Measurements from ENCODE around the gene FRAT1.
A peak's percentile ranks its signal among the peaks of the same experiment; 100 is the strongest.

The FRAT1 gene

GRCh38 chr10:97363071-97363470 is 44.0 kb downstream of the FRAT1 start:
- Histone ChIP-seq H3K27ac (ENCODE audit: low read length) (no peak overlapping the region), H3K4me2 (ENCODE audit: low read length) (no peak overlapping the region), H3K4me1 (ENCODE audit: low read length) (peaks cover 10% of the 10 kb centered on the region), H3K9ac (ENCODE audit: low read length) (no peak overlapping the region), H3K9me3 (ENCODE audit: insufficient read depth, low read length) (no peaks in the 10 kb centered on the region), H2AFZ (ENCODE audit: low read depth, low read length) (no peak overlapping the region), H3K79me2 (ENCODE audit: low read length) (no peaks in the 10 kb centered on the region), H3K27me3 (ENCODE audit: low read depth, low read length) (no peaks in the 10 kb centered on the region), H4K20me1 (ENCODE audit: insufficient read depth, low read length) (no peaks in the 10 kb centered on the region), H3K4me3 (ENCODE audit: low read length) (no peak overlapping the region), H3K36me3 (replicated peaks; ENCODE audit: low read depth, low read length) (peaks cover 9% of the 10 kb centered on the region)
- TF ChIP-seq CTCF (IDR thresholded peaks at IDR 0.05; ENCODE audit: low read depth, low read length) (no peak), EZH2phosphoT487 (IDR thresholded peaks at IDR 0.05; ENCODE audit: low read depth) (no peak)

GRCh38 chr10:97365761-97366351 is 46.8 kb downstream of the FRAT1 start:
- H2AFZ ChIP-seq (ENCODE audit: low read depth, low read length): no peak overlapping the region
- no peak overlapping the region; the same call in 1 of the 2 replicates for H3K4me2 ChIP-seq (ENCODE audit: low read length)
- H4K20me1 ChIP-seq (ENCODE audit: insufficient read depth, low read length): no peaks in the 10 kb centered on the region
- no peaks in the 10 kb centered on the region for H3K9me3 ChIP-seq (ENCODE audit: insufficient read depth, low read length)
- TF ChIP-seq CTCF (IDR thresholded peaks at IDR 0.05; ENCODE audit: low read depth, low read length) (no peak), EZH2phosphoT487 (IDR thresholded peaks at IDR 0.05; ENCODE audit: low read depth) (no peak)
- H3K4me1 ChIP-seq (ENCODE audit: low read length): peaks cover 10% of the 10 kb centered on the region
- no peaks in the 10 kb centered on the region for H3K27me3 ChIP-seq (ENCODE audit: low read depth, low read length)
- no peaks in the 10 kb centered on the region for H3K79me2 ChIP-seq (ENCODE audit: low read length)
- H3K9ac ChIP-seq (ENCODE audit: low read length): no peak overlapping the region
- H3K36me3 ChIP-seq (replicated peaks; ENCODE audit: low read depth, low read length): peaks cover 7% of the 10 kb centered on the region
- peak overlapping the region; percentile 44 for H3K27ac ChIP-seq (ENCODE audit: low read length)
- H3K4me3 ChIP-seq (ENCODE audit: low read length): no peak overlapping the region

DNA sequence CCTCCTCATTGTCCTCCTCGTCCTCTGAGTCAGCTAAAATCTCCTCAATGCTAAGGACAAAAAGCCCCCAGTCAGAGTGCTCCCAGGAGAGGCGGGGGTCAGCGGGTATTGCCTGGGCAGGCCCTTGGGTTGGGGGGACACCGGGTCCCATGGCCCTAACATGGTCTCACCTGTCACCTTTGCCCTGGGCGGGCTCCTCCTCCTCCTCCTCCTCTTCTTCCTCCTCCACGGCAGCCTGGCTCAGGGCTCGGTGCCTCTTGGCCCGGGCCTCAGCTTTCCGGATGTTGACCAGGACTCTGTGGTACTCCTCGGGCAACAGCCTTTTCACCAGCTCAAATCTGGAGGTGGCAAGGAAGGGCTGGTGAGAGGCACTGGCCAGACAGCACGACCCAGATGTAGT is 47.5 kb downstream of the FRAT1 start:
- H3K9ac ChIP-seq (ENCODE audit: low read length): no peak overlapping the region
- H3K27ac ChIP-seq (ENCODE audit: low read length): no peak overlapping the region
- H3K4me2 ChIP-seq (ENCODE audit: low read length): no peak overlapping the region
- no peak overlapping the region for H3K4me3 ChIP-seq (ENCODE audit: low read length)
- H3K79me2 ChIP-seq (ENCODE audit: low read length): no peaks in the 10 kb centered on the region
- H2AFZ ChIP-seq (ENCODE audit: low read depth, low read length): no peak overlapping the region
- no peaks in the 10 kb centered on the region for H4K20me1 ChIP-seq (ENCODE audit: insufficient read depth, low read length)
- H3K27me3 ChIP-seq (ENCODE audit: low read depth, low read length): no peaks in the 10 kb centered on the region
- peaks cover 10% of the 10 kb centered on the region for H3K4me1 ChIP-seq (ENCODE audit: low read length)
- no peaks in the 10 kb centered on the region for H3K9me3 ChIP-seq (ENCODE audit: insufficient read depth, low read length)
- H3K36me3 ChIP-seq (replicated peaks; ENCODE audit: low read depth, low read length): peaks cover 7% of the 10 kb centered on the region
- TF ChIP-seq EZH2phosphoT487 (IDR thresholded peaks at IDR 0.05; ENCODE audit: low read depth): no peak
- no peak for TF ChIP-seq CTCF (IDR thresholded peaks at IDR 0.05; ENCODE audit: low read depth, low read length)

GRCh38 chr10:97367126-97367649 is 48.1 kb downstream of the FRAT1 start:
- H3K79me2 ChIP-seq (ENCODE audit: low read length): no peaks in the 10 kb centered on the region
- TF ChIP-seq EZH2phosphoT487 (IDR thresholded peaks at IDR 0.05; ENCODE audit: low read depth): no peak
- TF ChIP-seq CTCF (IDR thresholded peaks at IDR 0.05; ENCODE audit: low read depth, low read length): no peak
- H3K9me3 ChIP-seq (ENCODE audit: insufficient read depth, low read length): no peaks in the 10 kb centered on the region
- no peak overlapping the region for H3K4me3 ChIP-seq (ENCODE audit: low read length)
- H2AFZ ChIP-seq (ENCODE audit: low read depth, low read length): no peak overlapping the region
- peaks cover 10% of the 10 kb centered on the region for H3K4me1 ChIP-seq (ENCODE audit: low read length)
- H3K9ac ChIP-seq (ENCODE audit: low read length): no peak overlapping the region
- peaks cover 7% of the 10 kb centered on the region for H3K36me3 ChIP-seq (replicated peaks; ENCODE audit: low read depth, low read length)
- H3K27ac ChIP-seq (ENCODE audit: low read length): no peak overlapping the region
- no peak overlapping the region for H3K4me2 ChIP-seq (ENCODE audit: low read length)
- H3K27me3 ChIP-seq (ENCODE audit: low read depth, low read length): no peaks in the 10 kb centered on the region
- H4K20me1 ChIP-seq (ENCODE audit: insufficient read depth, low read length): no peaks in the 10 kb centered on the region

Data from OCI-LY3 (cell line).